ENCODE data around the gene RECQL5.

RECQL5 gene

GRCh38 chr17:75695141-75695829, 28.3 kb upstream of the RECQL5 start:
- no peak overlapping the region for H3K9ac ChIP-seq (ENCODE audit: low read depth, low read length)
- peaks cover 67% of the 10 kb centered on the region for H3K36me3 ChIP-seq (ENCODE audit: insufficient read depth, low read depth, low read length)
- no peaks in the 10 kb centered on the region for H3K27me3 ChIP-seq (ENCODE audit: insufficient read depth, low read length)
- no peaks in the 10 kb centered on the region for H3K9me3 ChIP-seq (ENCODE audit: insufficient read depth, low read depth, low read length)
- H3K4me3 ChIP-seq (ENCODE audit: low read length), result no peak overlapping the region
- peaks cover 19% of the 10 kb centered on the region; the same call in 1 of the 2 replicates for H3K4me1 ChIP-seq (ENCODE audit: insufficient read depth, low read length)
- no peak overlapping the region for H3K27ac ChIP-seq (ENCODE audit: low read length)

GRCh38 chr17:75694536-75694935, 27.6 kb upstream of the RECQL5 start:
- Histone ChIP-seq H3K9ac (ENCODE audit: low read depth, low read length) (no peak overlapping the region), H3K4me3 (ENCODE audit: low read length) (no peak overlapping the region), H3K36me3 (ENCODE audit: insufficient read depth, low read depth, low read length) (peaks cover 62% of the 10 kb centered on the region), H3K27me3 (ENCODE audit: insufficient read depth, low read length) (no peaks in the 10 kb centered on the region), H3K9me3 (ENCODE audit: insufficient read depth, low read depth, low read length) (no peaks in the 10 kb centered on the region), H3K27ac (ENCODE audit: low read length) (no peak overlapping the region), H3K4me1 (ENCODE audit: insufficient read depth, low read length) (peaks cover 19% of the 10 kb centered on the region; the same call in 1 of the 2 replicates)

- Histone ChIP-seq H3K9ac (ENCODE audit: low read depth, low read length) (peak overlapping the region; percentile 60), H3K36me3 (ENCODE audit: insufficient read depth, low read depth, low read length) (peaks cover 58% of the 10 kb centered on the region), H3K9me3 (ENCODE audit: insufficient read depth, low read depth, low read length) (no peaks in the 10 kb centered on the region), H3K4me3 (ENCODE audit: low read length) (peak overlapping the region; percentile 6; the same call in 1 of the 2 replicates), H3K27ac (ENCODE audit: low read length) (no peak overlapping the region), H3K4me1 (ENCODE audit: insufficient read depth, low read length) (peaks cover 19% of the 10 kb centered on the region; the same call in 1 of the 2 replicates), H3K27me3 (ENCODE audit: insufficient read depth, low read length) (no peaks in the 10 kb centered on the region)
Measured at GRCh38 chr17:75693500-75694481, 26.8 kb upstream of the RECQL5 start.

- Histone ChIP-seq H3K9me3 (ENCODE audit: insufficient read depth, low read depth, low read length) (no peaks in the 10 kb centered on the region), H3K36me3 (ENCODE audit: insufficient read depth, low read depth, low read length) (peaks cover 52% of the 10 kb centered on the region), H3K27ac (ENCODE audit: low read length) (no peak overlapping the region), H3K9ac (ENCODE audit: low read depth, low read length) (peak overlapping the region; percentile 60; the same call in 1 of the 2 replicates), H3K27me3 (ENCODE audit: insufficient read depth, low read length) (no peaks in the 10 kb centered on the region), H3K4me1 (ENCODE audit: insufficient read depth, low read length) (peaks cover 19% of the 10 kb centered on the region; the same call in 1 of the 2 replicates), H3K4me3 (ENCODE audit: low read length) (no peak overlapping the region)
Measured at GRCh38 chr17:75692976-75693375, 26.0 kb upstream of the RECQL5 start.

GRCh38 chr17:75691801-75692626, 25.1 kb upstream of the RECQL5 start:
- H3K9ac ChIP-seq (ENCODE audit: low read depth, low read length), result no peak overlapping the region
- no peaks in the 10 kb centered on the region for H3K9me3 ChIP-seq (ENCODE audit: insufficient read depth, low read depth, low read length)
- H3K4me1 ChIP-seq (ENCODE audit: insufficient read depth, low read length), result peaks cover 19% of the 10 kb centered on the region; the same call in 1 of the 2 replicates
- no peaks in the 10 kb centered on the region for H3K27me3 ChIP-seq (ENCODE audit: insufficient read depth, low read length)
- no peak overlapping the region for H3K4me3 ChIP-seq (ENCODE audit: low read length)
- H3K36me3 ChIP-seq (ENCODE audit: insufficient read depth, low read depth, low read length), result peaks cover 53% of the 10 kb centered on the region
- no peak overlapping the region for H3K27ac ChIP-seq (ENCODE audit: low read length)

GRCh38 chr17:75691371-75691791, 24.4 kb upstream of the RECQL5 start:
- no peak overlapping the region for H3K27ac ChIP-seq (ENCODE audit: low read length)
- no peak overlapping the region for H3K9ac ChIP-seq (ENCODE audit: low read depth, low read length)
- peaks cover 49% of the 10 kb centered on the region for H3K36me3 ChIP-seq (ENCODE audit: insufficient read depth, low read depth, low read length)
- no peak overlapping the region for H3K4me3 ChIP-seq (ENCODE audit: low read length)
- H3K9me3 ChIP-seq (ENCODE audit: insufficient read depth, low read depth, low read length), result no peaks in the 10 kb centered on the region
- peaks cover 19% of the 10 kb centered on the region; the same call in 1 of the 2 replicates for H3K4me1 ChIP-seq (ENCODE audit: insufficient read depth, low read length)
- H3K27me3 ChIP-seq (ENCODE audit: insufficient read depth, low read length), result no peaks in the 10 kb centered on the region

GRCh38 chr17:75689441-75689873, 22.5 kb upstream of the RECQL5 start:
- Histone ChIP-seq H3K4me1 (ENCODE audit: insufficient read depth, low read length) (peaks cover 19% of the 10 kb centered on the region), H3K4me3 (ENCODE audit: low read length) (no peak overlapping the region), H3K9me3 (ENCODE audit: insufficient read depth, low read depth, low read length) (no peaks in the 10 kb centered on the region), H3K9ac (ENCODE audit: low read depth, low read length) (no peak overlapping the region), H3K27ac (ENCODE audit: low read length) (no peak overlapping the region), H3K27me3 (ENCODE audit: insufficient read depth, low read length) (no peaks in the 10 kb centered on the region), H3K36me3 (ENCODE audit: insufficient read depth, low read depth, low read length) (peaks cover 38% of the 10 kb centered on the region)

GRCh38 chr17:75688209-75688825, 21.4 kb upstream of the RECQL5 start:
- Histone ChIP-seq H3K9me3 (ENCODE audit: insufficient read depth, low read depth, low read length) (no peaks in the 10 kb centered on the region), H3K36me3 (ENCODE audit: insufficient read depth, low read depth, low read length) (peaks cover 38% of the 10 kb centered on the region), H3K27me3 (ENCODE audit: insufficient read depth, low read length) (no peaks in the 10 kb centered on the region), H3K9ac (ENCODE audit: low read depth, low read length) (peak overlapping the region; percentile 15; the same call in 1 of the 2 replicates), H3K27ac (ENCODE audit: low read length) (no peak overlapping the region), H3K4me3 (ENCODE audit: low read length) (no peak overlapping the region), H3K4me1 (ENCODE audit: insufficient read depth, low read length) (peaks cover 10% of the 10 kb centered on the region)

- H3K4me1 ChIP-seq (ENCODE audit: insufficient read depth, low read length), result no peaks in the 10 kb centered on the region; the same call in 1 of the 2 replicates
- no peak overlapping the region for H3K4me3 ChIP-seq (ENCODE audit: low read length)
- no peaks in the 10 kb centered on the region for H3K27me3 ChIP-seq (ENCODE audit: insufficient read depth, low read length)
- no peak overlapping the region for H3K27ac ChIP-seq (ENCODE audit: low read length)
- peaks cover 35% of the 10 kb centered on the region for H3K36me3 ChIP-seq (ENCODE audit: insufficient read depth, low read depth, low read length)
- H3K9me3 ChIP-seq (ENCODE audit: insufficient read depth, low read depth, low read length), result no peaks in the 10 kb centered on the region
- H3K9ac ChIP-seq (ENCODE audit: low read depth, low read length), result no peak overlapping the region
Measured at GRCh38 chr17:75685499-75685898, 18.5 kb upstream of the RECQL5 start.

- Histone ChIP-seq H3K27me3 (ENCODE audit: insufficient read depth, low read length) (no peaks in the 10 kb centered on the region), H3K27ac (ENCODE audit: low read length) (no peak overlapping the region), H3K36me3 (ENCODE audit: insufficient read depth, low read depth, low read length) (peaks cover 40% of the 10 kb centered on the region), H3K4me3 (ENCODE audit: low read length) (no peak overlapping the region), H3K9ac (ENCODE audit: low read depth, low read length) (no peak overlapping the region), H3K4me1 (ENCODE audit: insufficient read depth, low read length) (no peaks in the 10 kb centered on the region; the same call in 1 of the 2 replicates), H3K9me3 (ENCODE audit: insufficient read depth, low read depth, low read length) (no peaks in the 10 kb centered on the region)
Measured at GRCh38 chr17:75684924-75685323, 18.0 kb upstream of the RECQL5 start.
